Osteoblast (primary cell): ENCODE results near the gene CCT5. TPM values are rescaled to one million over a fixed set of nuclear protein-coding genes. Genes with fewer than 3 reads are reported as not detected.
A peak's percentile ranks its signal among the peaks of the same experiment; 100 is the strongest.

Source experiments
- DNase-seq: peaks from one replicate; pipeline ENCODE4 v3.0.0; 2011; ENCODE audit warnings: low spot score, mixed read lengths; ENCODE audit not compliant: insufficient read length; ENCODE audit errors: missing footprints
- H2AFZ ChIP-seq: 2 replicates; pipeline ENCODE4 v1.6.0; 2011; ENCODE audit warnings: mild to moderate bottlenecking, low read length
- H3K27ac ChIP-seq: 2 replicates; pipeline ENCODE4 v1.5.1; 2011; ENCODE audit warnings: mild to moderate bottlenecking, low read depth, low read length, moderate library complexity
- H3K27me3 ChIP-seq: 2 replicates; pipeline ENCODE4 v1.6.0; 2012; ENCODE audit warnings: mild to moderate bottlenecking, control low read depth, inconsistent platforms, low read length, moderate library complexity; ENCODE audit not compliant: insufficient read depth
- H3K36me3 ChIP-seq: 2 replicates; pipeline ENCODE4 v1.5.1; 2011; ENCODE audit warnings: mild to moderate bottlenecking, low read length, control low read depth, moderate library complexity; ENCODE audit not compliant: insufficient read depth
- H3K4me1 ChIP-seq: 2 replicates; pipeline ENCODE4 v1.5.1; 2011; ENCODE audit warnings: mild to moderate bottlenecking, low read length, control low read depth, moderate library complexity; ENCODE audit not compliant: insufficient read depth
- H3K4me2 ChIP-seq: 2 replicates; pipeline ENCODE4 v1.6.0; 2011; ENCODE audit warnings: mild to moderate bottlenecking, low read length; ENCODE audit not compliant: insufficient read depth
- H3K4me3 ChIP-seq: fragments of 200-600 bp; sonication (generic); 3 replicates; pipeline ENCODE4 v1.5.1; 2012; ENCODE audit warnings: mild to moderate bottlenecking, low read length, inconsistent platforms; ENCODE audit not compliant: insufficient read depth
- H3K79me2 ChIP-seq: 2 replicates; pipeline ENCODE4 v1.6.0; 2012; ENCODE audit warnings: mild to moderate bottlenecking, low read length, control low read depth, inconsistent platforms; ENCODE audit not compliant: insufficient read depth
- H3K9me3 ChIP-seq: 2 replicates; pipeline ENCODE4 v1.5.1; 2011; ENCODE audit warnings: low read depth, low read length, control low read depth
- H4K20me1 ChIP-seq: 2 replicates; pipeline ENCODE4 v1.6.0; 2012; ENCODE audit warnings: mild to moderate bottlenecking, low read length, control low read depth; ENCODE audit not compliant: insufficient read depth
- CTCF ChIP-seq: IDR thresholded peaks from 2 replicates; pipeline ENCODE4 v1.5.1; 2011; ENCODE audit warnings: mild to moderate bottlenecking, low read depth, low read length, moderate library complexity; ENCODE audit errors: extremely low read depth
- total RNA-seq: library from RNA; depleted of rRNA; stranded (reverse); fragments of >200 nt; gene quantifications from 2 replicates; pipeline ENCODE4 v1.2.3, GENCODE V29; 2012

Gene CCT5
- total RNA-seq, 1 donor = 237 TPM

- no peak for DNase-seq
- TF ChIP-seq CTCF = no peak
- H3K4me3 ChIP-seq = no peak overlapping the region
These were observed 34.0 kb upstream of the CCT5 start for GRCh38 chr5:10216107-10216506.

GRCh38 chr5:10218658-10219057 is 31.4 kb upstream of the CCT5 start:
- H3K36me3 ChIP-seq = no peaks in the 10 kb centered on the region
- no peaks in the 10 kb centered on the region for H4K20me1 ChIP-seq
- H3K4me2 ChIP-seq = no peak overlapping the region
- TF ChIP-seq CTCF = no peak
- no peak overlapping the region for H3K27ac ChIP-seq
- no peaks in the 10 kb centered on the region for H3K79me2 ChIP-seq
- H3K9me3 ChIP-seq = no peaks in the 10 kb centered on the region
- H3K4me3 ChIP-seq = no peak overlapping the region
- DNase-seq = no peak
- H3K4me1 ChIP-seq = peaks cover 2% of the 10 kb centered on the region
- no peaks in the 10 kb centered on the region for H3K27me3 ChIP-seq
- no peak overlapping the region for H2AFZ ChIP-seq

More at GRCh38 chr5:10216107-10216506, 34.0 kb upstream of the CCT5 start:
- H3K27me3 ChIP-seq = no peaks in the 10 kb centered on the region
- H4K20me1 ChIP-seq = no peaks in the 10 kb centered on the region
- H3K9me3 ChIP-seq = no peaks in the 10 kb centered on the region
- H3K4me2 ChIP-seq = no peak overlapping the region
- H3K79me2 ChIP-seq = no peaks in the 10 kb centered on the region
- H3K4me1 ChIP-seq = peaks cover 2% of the 10 kb centered on the region
- H2AFZ ChIP-seq = no peak overlapping the region
- no peaks in the 10 kb centered on the region for H3K36me3 ChIP-seq
- no peak overlapping the region for H3K27ac ChIP-seq

GRCh38 chr5:10219068-10219467 is 31.0 kb upstream of the CCT5 start:
- Histone ChIP-seq H3K27ac (no peak overlapping the region), H3K79me2 (no peaks in the 10 kb centered on the region), H3K4me1 (no peaks in the 10 kb centered on the region), H3K9me3 (no peaks in the 10 kb centered on the region), H3K27me3 (no peaks in the 10 kb centered on the region), H3K4me3 (no peak overlapping the region), H2AFZ (no peak overlapping the region), H4K20me1 (no peaks in the 10 kb centered on the region), H3K4me2 (no peak overlapping the region), H3K36me3 (no peaks in the 10 kb centered on the region)
- no peak for TF ChIP-seq CTCF
- DNase-seq = peak; percentile 39

- DNase-seq = no peak
- Histone ChIP-seq H3K79me2 (no peaks in the 10 kb centered on the region), H3K36me3 (no peaks in the 10 kb centered on the region), H3K27me3 (no peaks in the 10 kb centered on the region), H3K4me1 (no peaks in the 10 kb centered on the region), H3K9me3 (no peaks in the 10 kb centered on the region), H4K20me1 (no peaks in the 10 kb centered on the region), H3K4me3 (no peak overlapping the region), H2AFZ (no peak overlapping the region), H3K27ac (no peak overlapping the region), H3K4me2 (no peak overlapping the region)
- peak; percentile 48 for TF ChIP-seq CTCF
These were observed 29.8 kb upstream of the CCT5 start for GRCh38 chr5:10220248-10220647.
